AG04449 (cell line): Measurements from ENCODE around the gene TNFRSF8.

Experiments used
- CTCF ChIA-PET: fragments of 350-600 bp; formaldehyde crosslinking; extraction: SDS; loops from one replicate; lab custom pipeline; 2021; ENCODE audit warnings: antibody characterized with exemption; lab: Yijun Ruan, JAX
- POLR2A ChIA-PET: fragments of 400-600, 350-600 bp; formaldehyde crosslinking; extraction: SDS; loops from one replicate; lab custom pipeline; 2020; ENCODE audit warnings: antibody characterized with exemption, inconsistent platforms; lab: Yijun Ruan, JAX
- DNase-seq: peaks from one replicate; pipeline ENCODE4 v3.0.0-alpha.2; 2010; ENCODE audit warnings: low read depth, low spot score
- H3K4me3 ChIP-seq: 2 replicates; pipeline ENCODE4 v1.5.1; 2011; ENCODE audit warnings: low read depth, mild to moderate bottlenecking, control low read depth, low read length
- TF ChIP-seq, protein P1 (sequence below): IDR thresholded peaks from one replicate; pipeline ENCODE4 v1.5.1; 2011; ENCODE audit warnings: mild to moderate bottlenecking, moderate library complexity, low read length, control low read depth, inconsistent platforms; ENCODE audit not compliant: insufficient read depth; ENCODE audit errors: missing control alignments

The TNFRSF8 gene

DNA sequence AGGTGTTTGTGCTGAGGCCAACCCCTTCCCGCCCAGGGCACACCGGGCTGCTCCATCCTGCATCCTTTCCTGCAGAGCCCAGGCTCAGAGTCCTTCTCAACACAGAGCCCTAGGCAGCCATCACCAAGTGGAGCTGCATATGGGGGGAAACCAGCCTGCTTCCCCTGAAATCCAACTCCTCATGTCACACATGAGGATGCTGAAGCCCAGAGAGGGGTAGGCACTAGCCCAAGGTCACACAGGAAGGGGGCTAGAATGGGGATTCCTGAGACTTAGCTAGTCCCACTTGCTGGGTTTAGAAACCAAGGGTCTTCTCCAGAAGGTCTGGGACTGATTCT lies 98.2 kb downstream of the TNFRSF8 start:
- CTCF ChIA-PET: interaction anchor here (1.4 to 1.9 kb wide), 2 partner anchors 36 to 68 kb away, joined by 6 to 14 read pairs; no protein-coding TSS in a partner anchor
- POLR2A ChIA-PET: no interaction called here
- H3K4me3 ChIP-seq: no peak overlapping the region
- DNase-seq: no peak
- TF ChIP-seq, protein P1, sequence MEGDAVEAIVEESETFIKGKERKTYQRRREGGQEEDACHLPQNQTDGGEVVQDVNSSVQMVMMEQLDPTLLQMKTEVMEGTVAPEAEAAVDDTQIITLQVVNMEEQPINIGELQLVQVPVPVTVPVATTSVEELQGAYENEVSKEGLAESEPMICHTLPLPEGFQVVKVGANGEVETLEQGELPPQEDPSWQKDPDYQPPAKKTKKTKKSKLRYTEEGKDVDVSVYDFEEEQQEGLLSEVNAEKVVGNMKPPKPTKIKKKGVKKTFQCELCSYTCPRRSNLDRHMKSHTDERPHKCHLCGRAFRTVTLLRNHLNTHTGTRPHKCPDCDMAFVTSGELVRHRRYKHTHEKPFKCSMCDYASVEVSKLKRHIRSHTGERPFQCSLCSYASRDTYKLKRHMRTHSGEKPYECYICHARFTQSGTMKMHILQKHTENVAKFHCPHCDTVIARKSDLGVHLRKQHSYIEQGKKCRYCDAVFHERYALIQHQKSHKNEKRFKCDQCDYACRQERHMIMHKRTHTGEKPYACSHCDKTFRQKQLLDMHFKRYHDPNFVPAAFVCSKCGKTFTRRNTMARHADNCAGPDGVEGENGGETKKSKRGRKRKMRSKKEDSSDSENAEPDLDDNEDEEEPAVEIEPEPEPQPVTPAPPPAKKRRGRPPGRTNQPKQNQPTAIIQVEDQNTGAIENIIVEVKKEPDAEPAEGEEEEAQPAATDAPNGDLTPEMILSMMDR: no peak

- DNase-seq: peak; percentile 45
- ChIA-PET POLR2A (no interaction called here), CTCF (interaction anchor here (1.0 to 1.9 kb wide), 3 partner anchors 17 to 67 kb away, joined by 3 to 14 read pairs (median 6); no protein-coding TSS in a partner anchor)
- H3K4me3 ChIP-seq: no peak overlapping the region
- TF ChIP-seq, protein P1: no peak
Observed at GRCh38 chr1:12161662-12162458, 98.8 kb downstream of the TNFRSF8 start.

- CTCF ChIA-PET: interaction anchor here (1.0 to 1.9 kb wide), 3 partner anchors 17 to 66 kb away, joined by 3 to 14 read pairs (median 6); no protein-coding TSS in a partner anchor
- no peak overlapping the region for H3K4me3 ChIP-seq
- POLR2A ChIA-PET: interaction anchor here (0.7 kb wide), 1 partner anchor 15 kb away, joined by 3 read pairs; no protein-coding TSS in a partner anchor
- DNase-seq: no peak
- TF ChIP-seq, protein P1: no peak
Observed at GRCh38 chr1:12162459-12163137, 99.5 kb downstream of the TNFRSF8 start.

DNA sequence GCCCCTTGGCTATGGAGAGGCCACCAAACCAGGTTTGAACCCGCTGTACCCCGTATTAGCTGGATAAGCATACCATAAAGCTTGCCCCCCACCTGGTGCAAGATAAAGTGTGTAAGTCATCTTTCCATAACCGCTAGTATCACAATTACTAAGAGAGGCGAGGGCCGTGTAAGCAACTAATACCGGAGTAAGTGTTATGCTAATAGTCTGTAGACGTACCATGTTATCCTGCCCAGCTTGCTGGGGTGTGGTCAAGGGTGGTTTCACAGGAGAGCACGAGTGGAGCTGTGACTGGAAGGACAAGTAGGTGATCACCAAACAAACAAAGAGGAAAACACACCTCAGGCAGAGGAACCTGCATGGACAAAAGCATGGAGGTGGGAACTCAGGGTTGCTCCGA lies 100.1 kb downstream of the TNFRSF8 start:
- no peak for DNase-seq
- ChIA-PET POLR2A (interaction anchor here (0.7 kb wide), 1 partner anchor 15 kb away, joined by 3 read pairs; no protein-coding TSS in a partner anchor), CTCF (no interaction called here)
- no peak overlapping the region for H3K4me3 ChIP-seq
- TF ChIP-seq, protein P1: no peak

GRCh38 chr1:12164210-12164609 lies 101.1 kb downstream of the TNFRSF8 start:
- DNase-seq: no peak
- POLR2A ChIA-PET: no interaction called here
- CTCF ChIA-PET: no interaction called here
- TF ChIP-seq, protein P1: no peak
- H3K4me3 ChIP-seq: no peak overlapping the region

- POLR2A ChIA-PET: no interaction called here
Observed at GRCh38 chr1:12165342-12165741, 102.2 kb downstream of the TNFRSF8 start.

More at GRCh38 chr1:12165342-12165741, 102.2 kb downstream of the TNFRSF8 start:
- TF ChIP-seq, protein P1: no peak
- CTCF ChIA-PET: interaction anchor here (1.5 kb wide), 1 partner anchor 46 kb away, joined by 3 read pairs; no protein-coding TSS in a partner anchor
- H3K4me3 ChIP-seq: no peak overlapping the region
- DNase-seq: no peak
